HepG2 (cell line): ENCODE data around the gene PPIA. TPM values are rescaled to one million over a fixed set of nuclear protein-coding genes. Genes with fewer than 3 reads are reported as not detected.

Source experiments
- HES4 ChIP-seq: sonication (generic); formaldehyde crosslinking; IDR thresholded peaks from 2 replicates; pipeline ENCODE4 v1.9.0; 2021; ENCODE audit warnings: mild to moderate bottlenecking, missing genetic modification reagents, borderline replicate concordance
- HNRNPK ChIP-seq: fragments of 200-400 bp; formaldehyde crosslinking; IDR thresholded peaks from 2 replicates; pipeline ENCODE4 v1.6.1; 2018; ENCODE audit warnings: low read length, low read depth, moderate library complexity, mild to moderate bottlenecking; ENCODE audit not compliant: poor library complexity, severe bottlenecking
- JARID2 ChIP-seq: sonication (generic); formaldehyde crosslinking; IDR thresholded peaks from 2 replicates; pipeline ENCODE4 v1.8.1; 2023; ENCODE audit warnings: missing genetic modification reagents, inconsistent platforms; ENCODE audit not compliant: insufficient replicate concordance
- MYNN ChIP-seq: sonication (generic); formaldehyde crosslinking; IDR thresholded peaks from 2 replicates; pipeline ENCODE4 v1.4.0; 2020; ENCODE audit warnings: mild to moderate bottlenecking, low read depth, missing genetic modification reagents
- PBX3 ChIP-seq: sonication (generic); formaldehyde crosslinking; IDR thresholded peaks from 2 replicates; pipeline ENCODE4 v1.8.1; 2023; ENCODE audit warnings: missing genetic modification reagents, inconsistent platforms, borderline replicate concordance
- PRMT3 ChIP-seq: sonication (generic); formaldehyde crosslinking; IDR thresholded peaks from 2 replicates; pipeline ENCODE4 v1.8.1; 2022; ENCODE audit warnings: low read depth, mild to moderate bottlenecking, moderate library complexity, missing genetic modification reagents, borderline replicate concordance
- SALL1 ChIP-seq: sonication (generic); formaldehyde crosslinking; IDR thresholded peaks from 2 replicates; pipeline ENCODE4 v1.8.0; 2022; ENCODE audit warnings: mild to moderate bottlenecking, missing genetic modification reagents
- SIX1 ChIP-seq: sonication (generic); formaldehyde crosslinking; IDR thresholded peaks from 2 replicates; pipeline ENCODE4 v1.4.0; 2020; ENCODE audit warnings: missing genetic modification reagents, borderline replicate concordance
- SRSF4 ChIP-seq: fragments of 200-400 bp; formaldehyde crosslinking; IDR thresholded peaks from one replicate; pipeline ENCODE4 v1.6.1; 2018; ENCODE audit warnings: mild to moderate bottlenecking, low read depth, low read length, moderate library complexity; ENCODE audit not compliant: poor library complexity, severe bottlenecking
- TBP ChIP-seq: sonication (generic); formaldehyde crosslinking; IDR thresholded peaks from 2 replicates; pipeline ENCODE4 v1.5.0; 2020; ENCODE audit warnings: missing genetic modification reagents
- ZBTB49 ChIP-seq: sonication (generic); formaldehyde crosslinking; IDR thresholded peaks from 2 replicates; pipeline ENCODE4 v1.4.0; 2020; ENCODE audit warnings: missing genetic modification reagents, borderline replicate concordance
- ZKSCAN8 ChIP-seq: IDR thresholded peaks from 2 replicates; pipeline ENCODE4 v1.6.1; 2016; ENCODE audit warnings: borderline replicate concordance, missing genetic modification reagents, missing compliant biosample characterization
- ZNF260 ChIP-seq: sonication (generic); formaldehyde crosslinking; IDR thresholded peaks from 2 replicates; pipeline ENCODE4 v1.4.0; 2020; ENCODE audit warnings: missing genetic modification reagents, low read depth, mild to moderate bottlenecking, borderline replicate concordance
- ZNF280D ChIP-seq: sonication (generic); formaldehyde crosslinking; IDR thresholded peaks from 2 replicates; pipeline ENCODE4 v1.5.1; 2020; ENCODE audit warnings: mild to moderate bottlenecking, missing genetic modification reagents
- ZNF337 ChIP-seq: sonication (generic); formaldehyde crosslinking; IDR thresholded peaks from 2 replicates; pipeline ENCODE4 v1.5.1; 2020; ENCODE audit warnings: missing genetic modification reagents, low read depth, mild to moderate bottlenecking, borderline replicate concordance
- ZNF430 ChIP-seq: sonication (generic); formaldehyde crosslinking; IDR thresholded peaks from 2 replicates; pipeline ENCODE4 v1.9.0; 2021; ENCODE audit warnings: mild to moderate bottlenecking, missing genetic modification reagents
- ZNF503 ChIP-seq: sonication (generic); formaldehyde crosslinking; IDR thresholded peaks from 2 replicates; pipeline ENCODE4 v1.4.0; 2020; ENCODE audit warnings: missing genetic modification reagents
- ZNF510 ChIP-seq: sonication (generic); formaldehyde crosslinking; IDR thresholded peaks from 2 replicates; pipeline ENCODE4 v1.4.0; 2020; ENCODE audit warnings: low read depth, mild to moderate bottlenecking, missing genetic modification reagents
- polyA plus RNA-seq, 8 experiments: library from polyadenylated mRNA; depleted of rRNA in 3 of 8; stranded (reverse) in 7 of 8; unstranded in 1 of 8; fragments of >200 nt; fragmentation: Illumina TruSeq in 4 of 8; extraction: Trizol in 4 of 8; gene quantifications; 2 replicates each; pipeline versions ENCODE4 v1.2.1 to v1.2.3, GENCODE V29; 2011 to 2016; ENCODE audit warnings: low read depth in 4 of 8, missing spikeins in 1 of 8, mixed read lengths in 1 of 8; ENCODE audit not compliant: insufficient read depth in 1 of 8
- total RNA-seq, 5 experiments: library from RNA; depleted of rRNA; stranded (reverse); fragments of >200 nt; fragmentation: Illumina TruSeq; extraction: Trizol; gene quantifications; 2 replicates each; pipeline ENCODE4 v1.2.3, GENCODE V29; 2016; ENCODE audit warnings: low read depth in 1 of 5

The PPIA gene
- total and polyA plus RNA-seq, 2 of the 13 experiments (the other 11 are each of a cell fraction or from before 2014, with no cell fraction given), result 2,268 to 3,010 TPM

- TF ChIP-seq PRMT3 (CRISPR knock-in tag) (0 out of 2 replicates have a peak, but pooled peaks have one; percentile 50), HNRNPK (no peak), ZNF503 (CRISPR knock-in tag) (peak; percentile 62; the same call in 1 of the 2 replicates), ZNF510 (CRISPR knock-in tag) (peak; percentile 58; the same call in 1 of the 2 replicates), ZNF430 (CRISPR knock-in tag) (0 out of 2 replicates have a peak, but pooled peaks have one; percentile 21), ZNF337 (CRISPR knock-in tag) (no peak), ZBTB49 (CRISPR knock-in tag) (no peak), HES4 (CRISPR knock-in tag) (peak; percentile 16; the same call in 1 of the 2 replicates), JARID2 (CRISPR knock-in tag) (no peak), MYNN (CRISPR knock-in tag) (no peak), ZNF260 (no peak), SRSF4 (no peak), ZNF280D (CRISPR knock-in tag) (0 out of 2 replicates have a peak, but pooled peaks have one; percentile 43), PBX3 (CRISPR knock-in tag) (peak; percentile 97), ZKSCAN8 (CRISPR knock-in tag) (peak; percentile 73; the same call in 1 of the 2 replicates), SALL1 (CRISPR knock-in tag) (peak; percentile 65), SIX1 (no peak), TBP (no peak)
These were observed 51.6 kb downstream of the PPIA start, which contains the start of gene H2AZ2 (continued) for GRCh38 chr7:44847920-44848634.
